Lung (tissue), 12 donors: Measurements from ENCODE around the gene ALDH3B1. TPM values are rescaled to one million over a fixed set of nuclear protein-coding genes. Genes with fewer than 3 reads are reported as not detected.

Experiments
- ATAC-seq: fragments of 200-7000 bp; cut with Tn5 transposase; one replicate; pipeline ENCODE4 v1.9.1; 2020; ENCODE audit warnings: moderate number of reproducible peaks; ENCODE audit not compliant: insufficient read depth, low FRiP score
- DNase-seq, 3 donors: peaks; one replicate each; pipeline ENCODE4 v3.0.0-alpha.2; 2013 to 2017
- H3K27ac ChIP-seq, 2 donors: one replicate each; pipeline ENCODE4 v1.5.1; 2013; ENCODE audit warnings: mild to moderate bottlenecking in 2 of 2, moderate library complexity in 2 of 2, control low read depth in 1 of 2, inconsistent platforms in 1 of 2, low read depth in 1 of 2, low read length in 1 of 2
- H3K27me3 ChIP-seq, 3 donors: one replicate each; pipeline ENCODE4 v1.5.1; 2013; ENCODE audit warnings: low read length in 2 of 3; ENCODE audit not compliant: control insufficient read depth in 3 of 3, insufficient read depth in 3 of 3
- H3K36me3 ChIP-seq, 4 donors: one replicate each; pipeline ENCODE4 v1.5.1; 2013; ENCODE audit warnings: low read length in 4 of 4, mild to moderate bottlenecking in 1 of 4, moderate library complexity in 1 of 4; ENCODE audit not compliant: control insufficient read depth in 4 of 4, insufficient read depth in 4 of 4
- H3K4me1 ChIP-seq, 5 donors: one replicate each; pipeline ENCODE4 v1.5.1; 2013; ENCODE audit warnings: low read length in 5 of 5, mild to moderate bottlenecking in 2 of 5, moderate library complexity in 1 of 5; ENCODE audit not compliant: control insufficient read depth in 5 of 5, insufficient read depth in 5 of 5
- H3K4me3 ChIP-seq: one replicate; pipeline ENCODE4 v1.5.1; 2013; ENCODE audit warnings: mild to moderate bottlenecking, control low read depth, moderate library complexity
- H3K9ac ChIP-seq, 2 donors: one replicate each; pipeline ENCODE4 v1.5.1; 2013; ENCODE audit warnings: low read length in 2 of 2, control low read depth in 1 of 2; ENCODE audit not compliant: insufficient read depth in 1 of 2
- H3K9me3 ChIP-seq, 4 donors: one replicate each; pipeline ENCODE4 v1.5.1; 2013; ENCODE audit warnings: low read length in 3 of 4, mild to moderate bottlenecking in 1 of 4, moderate library complexity in 1 of 4; ENCODE audit not compliant: control insufficient read depth in 4 of 4, insufficient read depth in 3 of 4
- CTCF ChIP-seq: IDR thresholded peaks from 2 replicates; pipeline ENCODE4 v1.5.1; 2012; ENCODE audit warnings: mild to moderate bottlenecking; ENCODE audit errors: control extremely low read depth, extremely low read depth
- WGBS, 2 donors: extraction: QIAGEN DNeasy Blood & Tissue Kit; methylation state at CpG; one replicate each; pipeline ENCODE4 v1.1.7; 2013; 5-methylcytosine and 5-hydroxymethylcytosine counted together
- polyA plus RNA-seq, 2 donors: library from polyadenylated mRNA; stranded (reverse); fragments of 200-250 nt; gene quantifications; one replicate each; pipeline ENCODE4 v1.2.1, GENCODE V29; 2013
- total RNA-seq, 2 donors: library from RNA; depleted of rRNA in 1 of 2; stranded (reverse); fragments of >200 nt in 1 of 2; gene quantifications; one replicate each; pipeline ENCODE4 v1.2.1, GENCODE V29; 2014 to 2021
- donor health status: control.
- donor health status: control.
- donor health status: Bipolar disorder and iron deficiency.
- donor health status: healthy.
- donor health status: DM: yes; HTN: yes; CAD: no.

The ALDH3B1 gene
- total and polyA plus RNA-seq, 4 donors, result 45.6 to 165 (median 90.3) TPM

GRCh38 chr11:68002938-68003845, 6.9 kb upstream of the ALDH3B1 start:
- DNase-seq (peak in 2 of 3 donors; percentile 37 to 47), ATAC-seq (peak; percentile 38)
- H3K4me3 ChIP-seq, result peak overlapping the region; percentile 69
- no peak overlapping the region for H3K9ac ChIP-seq
- WGBS, 2 donors, result 12 to 14% methylated on average over 69 to 86 of the region's 86 CpGs
- peak overlapping the region in 1 of 2 donors; percentile 80 for H3K27ac ChIP-seq
- H3K36me3 ChIP-seq, result no peaks in the 10 kb centered on the region
- H3K27me3 ChIP-seq, result no peaks in the 10 kb centered on the region
- no peak for TF ChIP-seq CTCF
- H3K9me3 ChIP-seq, result peaks cover 0 to 2% (median 0%) of the 10 kb centered on the region in 4 donors
- H3K4me1 ChIP-seq, result peaks cover 0 to 9% (median 0%) of the 10 kb centered on the region in 5 donors

DNA sequence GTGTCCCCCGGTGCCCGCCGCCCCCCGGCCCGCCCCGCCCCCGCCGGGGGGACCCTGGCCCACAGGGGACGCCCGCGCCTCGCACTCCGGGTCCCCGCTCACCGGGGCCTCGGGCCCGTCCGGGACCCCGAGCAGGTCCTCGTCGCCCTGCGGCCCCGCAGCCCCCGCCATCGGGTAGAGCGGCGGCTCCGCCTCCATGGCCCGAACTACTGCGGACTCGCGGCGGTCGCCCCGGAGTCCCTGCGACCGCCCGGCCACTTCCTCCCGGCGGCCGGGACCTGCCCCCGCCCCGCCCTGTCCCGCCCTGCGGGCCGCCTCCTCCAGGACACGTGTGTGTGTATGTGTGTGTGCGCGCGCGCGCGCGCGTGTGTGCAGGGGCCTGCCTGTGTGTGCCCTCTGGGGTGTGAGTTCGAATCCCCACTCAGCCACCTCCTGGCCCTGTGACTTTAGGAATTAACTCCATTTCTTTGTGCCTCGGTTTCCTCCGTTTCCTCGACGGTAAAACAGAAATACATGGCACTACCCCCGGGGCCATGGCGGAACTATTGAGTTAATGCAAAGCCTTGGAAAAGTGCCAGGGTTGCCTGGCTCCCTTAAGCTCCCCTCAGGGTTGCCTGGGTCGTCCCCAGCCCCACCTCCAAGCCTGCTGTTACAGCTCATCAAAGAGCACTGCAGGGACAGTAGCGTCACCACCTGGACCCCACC, 6.1 kb upstream of the ALDH3B1 start, which contains the start of gene UNC93B1:
Gene UNC93B1 (minus strand): TSS at position 252 of the 705 bp plus-strand sequence. CDS start 54 bp downstream, at position 198.
- Histone ChIP-seq H3K9ac (no peak within 1 kb of the TSS), H3K4me1 (peaks cover 0 to 9% (median 0%) of the 10 kb centered on the region in 5 donors), H3K27ac (peak within 1 kb of the TSS in 1 of 2 donors; percentile 80), H3K36me3 (no peaks in the 10 kb centered on the region), H3K4me3 (peak within 1 kb of the TSS; percentile 69), H3K9me3 (peaks cover 0 to 2% (median 0%) of the 10 kb centered on the region in 4 donors), H3K27me3 (no peaks in the 10 kb centered on the region)
- TF ChIP-seq CTCF, result no peak
- ATAC-seq (peak; percentile 90), DNase-seq (peak; percentile 77 to 86 (median 85))
- 3 to 4% methylated on average over 38 to 64 of the region's 64 CpGs for WGBS, 2 donors

GRCh38 chr11:68004551-68005335, 5.4 kb upstream of the ALDH3B1 start:
- Histone ChIP-seq H3K27ac (peak overlapping the region in 1 of 2 donors; percentile 6), H3K36me3 (no peaks in the 10 kb centered on the region), H3K9ac (no peak overlapping the region), H3K4me3 (no peak overlapping the region), H3K9me3 (peaks cover 0 to 2% (median 0%) of the 10 kb centered on the region in 4 donors), H3K4me1 (peaks cover 0 to 9% (median 5%) of the 10 kb centered on the region in 5 donors), H3K27me3 (no peaks in the 10 kb centered on the region)
- no peak for ATAC-seq
- no peak for TF ChIP-seq CTCF
- 73 to 79% methylated on average over 14 of the region's 14 CpGs for WGBS, 2 donors
- DNase-seq, result no peak
